Measurements from ENCODE around the gene SLC30A9. TPM values are rescaled to one million over a fixed set of nuclear protein-coding genes. Genes with fewer than 3 reads are reported as not detected.

SLC30A9 gene
- polyA plus RNA-seq, 2 of the 4 experiments (the other 2 are of a cell fraction): 28.7 to 57.6 TPM

GRCh38 chr4:42008011-42008786, 17.9 kb downstream of the SLC30A9 start:
- ChIA-PET CTCF (no interaction called here), POLR2A (no interaction called here)
- H3K9me3 ChIP-seq: no peaks in the 10 kb centered on the region
- H3K4me2 ChIP-seq: no peak overlapping the region
- no peak for ATAC-seq
- WGBS (ENCODE audit: missing lambda C conversion rate): 97% methylated on average over 3 of the region's 3 CpGs
- FAIRE-seq: no peak
- H3K4me1 ChIP-seq: no peaks in the 10 kb centered on the region
- no peak for TF ChIP-seq KDM1A (IDR thresholded peaks at IDR 0.05; ENCODE audit: low read depth)
- no peak for TF ChIP-seq FOXS1 (CRISPR knock-in tag; IDR thresholded peaks at IDR 0.05)
- TF ChIP-seq ELK1 (IDR thresholded peaks at IDR 0.05; ENCODE audit: low read depth, low read length): no peak
- TF ChIP-seq SMC3 (IDR thresholded peaks at IDR 0.05): no peak
- TF ChIP-seq MYC (IDR thresholded peaks at IDR 0.05; ENCODE audit: borderline replicate concordance, low read length): no peak
- TF ChIP-seq KDM5A (IDR thresholded peaks at IDR 0.05): no peak
- TF ChIP-seq, protein P1, sequence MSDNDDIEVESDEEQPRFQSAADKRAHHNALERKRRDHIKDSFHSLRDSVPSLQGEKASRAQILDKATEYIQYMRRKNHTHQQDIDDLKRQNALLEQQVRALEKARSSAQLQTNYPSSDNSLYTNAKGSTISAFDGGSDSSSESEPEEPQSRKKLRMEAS (IDR thresholded peaks at IDR 0.05): no peak
- no peak for TF ChIP-seq CEBPB (IDR thresholded peaks at IDR 0.05)
- H3K4me3 ChIP-seq: no peak overlapping the region
- DNase-seq (ENCODE audit: low read depth in 1 of 2, low spot score in 1 of 2): no peak
- H3K27ac ChIP-seq: no peak overlapping the region

DNA sequence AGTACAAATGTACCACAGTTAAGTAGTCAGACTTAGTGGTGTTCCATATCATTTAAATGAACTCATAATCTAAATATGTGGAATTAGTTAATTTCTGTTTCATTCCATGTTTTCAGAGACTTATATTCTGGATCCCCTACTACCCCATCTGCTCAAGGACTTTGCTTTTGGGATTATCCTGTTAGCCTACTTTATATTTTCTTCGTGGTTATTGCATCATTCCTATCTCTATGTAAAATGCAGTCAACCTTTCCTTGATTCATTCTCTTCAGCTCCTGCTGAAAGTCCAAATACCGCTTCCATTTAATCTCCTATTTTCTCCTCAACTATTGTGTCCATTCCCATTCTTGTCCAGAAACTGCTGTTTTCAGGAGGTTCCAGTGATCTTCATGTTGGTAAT, 25.1 kb downstream of the SLC30A9 start:
- DNase-seq (ENCODE audit: low read depth in 1 of 2, low spot score in 1 of 2) (no peak), FAIRE-seq (no peak), ATAC-seq (no peak)
- no peak overlapping the region for H3K27ac ChIP-seq
- 84% methylated on average over 2 of the region's 2 CpGs for WGBS (ENCODE audit: missing lambda C conversion rate)
- ChIA-PET CTCF (no interaction called here), POLR2A (no interaction called here)
- no peaks in the 10 kb centered on the region for H3K9me3 ChIP-seq
- H3K4me1 ChIP-seq: no peaks in the 10 kb centered on the region
- no peak overlapping the region for H3K4me2 ChIP-seq
- TF ChIP-seq CHD4 (IDR thresholded peaks at IDR 0.05; ENCODE audit: borderline replicate concordance): no peak
- no peak for TF ChIP-seq POLR2A (IDR thresholded peaks at IDR 0.05; ENCODE audit: low read length)
- TF ChIP-seq NFE2L2 (conservative IDR thresholded peaks at IDR 0.05; ENCODE audit: low read length): no peak
- no peak for TF ChIP-seq RNF2 (IDR thresholded peaks at IDR 0.05; ENCODE audit: borderline replicate concordance, low read depth)
- TF ChIP-seq TP53 (CRISPR knock-in tag; IDR thresholded peaks at IDR 0.05): no peak
- TF ChIP-seq CBX2 (IDR thresholded peaks at IDR 0.05; ENCODE audit: borderline replicate concordance, low read depth): no peak
- no peak for TF ChIP-seq HEYL (CRISPR knock-in tag; IDR thresholded peaks at IDR 0.05)
- no peak for TF ChIP-seq MAZ (IDR thresholded peaks at IDR 0.05; ENCODE audit: borderline replicate concordance, low read depth, low read length)
- no peak for TF ChIP-seq GATA3 (IDR thresholded peaks at IDR 0.05; ENCODE audit: borderline replicate concordance)
- no peak for TF ChIP-seq ZNF302 (CRISPR knock-in tag; IDR thresholded peaks at IDR 0.05)
- H3K4me3 ChIP-seq: no peak overlapping the region

DNA sequence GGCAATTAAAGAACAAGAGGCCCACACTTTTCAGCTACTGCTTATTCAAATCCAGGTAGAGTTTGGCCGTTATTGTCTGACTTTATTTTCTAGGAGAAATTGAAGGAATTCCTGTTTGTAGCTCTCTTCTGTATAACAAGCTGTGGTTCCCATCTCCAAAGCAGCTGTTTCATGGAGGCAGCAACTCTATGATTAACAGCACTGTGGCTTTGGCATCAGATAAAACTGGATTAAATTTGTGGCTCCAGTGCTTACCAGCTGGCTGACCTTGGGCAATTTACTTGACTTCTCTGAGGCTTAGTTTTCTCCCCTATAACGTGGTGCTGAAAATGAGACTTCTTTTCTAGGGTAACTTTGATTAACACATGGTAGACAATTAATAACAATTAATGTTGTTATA, 28.1 kb downstream of the SLC30A9 start:
- Histone ChIP-seq H3K27ac (no peak overlapping the region), H3K4me3 (no peak overlapping the region), H3K9me3 (no peaks in the 10 kb centered on the region), H3K4me1 (no peaks in the 10 kb centered on the region), H3K4me2 (no peak overlapping the region)
- 95% methylated on average over 2 of the region's 2 CpGs for WGBS (ENCODE audit: missing lambda C conversion rate)
- ATAC-seq (no peak), FAIRE-seq (no peak), DNase-seq (ENCODE audit: low read depth in 1 of 2, low spot score in 1 of 2) (no peak)
- POLR2A ChIA-PET: no interaction called here
- no peak for TF ChIP-seq SREBF2 (IDR thresholded peaks at IDR 0.05)
- no peak for TF ChIP-seq RNF2 (IDR thresholded peaks at IDR 0.05; ENCODE audit: borderline replicate concordance, low read depth)
- CTCF ChIA-PET: no interaction called here

- DNase-seq (ENCODE audit: low read depth in 1 of 2, low spot score in 1 of 2) (peak; percentile 8 to 66), ATAC-seq (peak; percentile 83 to 90), FAIRE-seq (no peak)
- no peak for TF ChIP-seq TP53 (CRISPR knock-in tag; IDR thresholded peaks at IDR 0.05)
- TF ChIP-seq RCOR1 (IDR thresholded peaks at IDR 0.05; ENCODE audit: low read depth, low read length): no peak
- no peak for TF ChIP-seq RNF2 (IDR thresholded peaks at IDR 0.05; ENCODE audit: borderline replicate concordance, low read depth)
- TF ChIP-seq EHF (CRISPR knock-in tag; IDR thresholded peaks at IDR 0.05): no peak
- no peak for TF ChIP-seq TFCP2L1 (CRISPR knock-in tag; IDR thresholded peaks at IDR 0.05)
- peak; percentile 95; the same call in 1 of the 2 replicates for TF ChIP-seq FOXS1 (CRISPR knock-in tag; IDR thresholded peaks at IDR 0.05)
- no peak for TF ChIP-seq CHD2 (IDR thresholded peaks at IDR 0.05; ENCODE audit: low read length, partially characterized antibody)
- no peak for TF ChIP-seq KDM5A (IDR thresholded peaks at IDR 0.05)
- no peak for TF ChIP-seq RFX5 (IDR thresholded peaks at IDR 0.05)
- TF ChIP-seq FOSB (CRISPR knock-in tag; IDR thresholded peaks at IDR 0.05): no peak
- TF ChIP-seq KDM1A (IDR thresholded peaks at IDR 0.05; ENCODE audit: low read depth): no peak
- TF ChIP-seq HOXB5 (CRISPR knock-in tag; IDR thresholded peaks at IDR 0.05): no peak
- no peak for TF ChIP-seq MYC (IDR thresholded peaks at IDR 0.05; ENCODE audit: borderline replicate concordance, low read length)
- TF ChIP-seq FOSL2 (IDR thresholded peaks at IDR 0.05): peak; percentile 35; the same call in 1 of the 2 replicates
- TF ChIP-seq FOSL2 (CRISPR knock-in tag; IDR thresholded peaks at IDR 0.05): no peak
- TF ChIP-seq GATA3 (IDR thresholded peaks at IDR 0.05; ENCODE audit: borderline replicate concordance): peak; percentile 60; the same call in 1 of the 2 replicates
- TF ChIP-seq CBX2 (IDR thresholded peaks at IDR 0.05; ENCODE audit: borderline replicate concordance, low read depth): no peak
- TF ChIP-seq HOXA7 (CRISPR knock-in tag; IDR thresholded peaks at IDR 0.05): no peak
- TF ChIP-seq JUNB (IDR thresholded peaks at IDR 0.05): peak; percentile 61; the same call in 1 of the 2 replicates
- TF ChIP-seq RARB (CRISPR knock-in tag; IDR thresholded peaks at IDR 0.05): no peak
Measured at GRCh38 chr4:42048394-42048793, 58.1 kb downstream of the SLC30A9 start.

More at GRCh38 chr4:42048394-42048793, 58.1 kb downstream of the SLC30A9 start:
- WGBS (ENCODE audit: missing lambda C conversion rate): 3% methylated on average over 1 of the region's 1 CpG
- peak overlapping the region in 1 of 2 experiments; percentile 19; a peak in 1 of 6 replicates for H3K27ac ChIP-seq
- H3K4me3 ChIP-seq: no peak overlapping the region
- ChIA-PET POLR2A (no interaction called here), CTCF (no interaction called here)
- H3K4me1 ChIP-seq: peaks cover 12% of the 10 kb centered on the region; the same call in 2 of the 3 replicates
- H3K9me3 ChIP-seq: 0 out of 3 replicates have a peak, but pooled peaks cover 4% of the 10 kb centered on the region
- peak overlapping the region; percentile 54 for H3K4me2 ChIP-seq
